GM19351 (cell line): ENCODE measurements around the gene PRR14.
"Not testable (repeated sequence)": the region's sequence is repeated elsewhere in the genome, so short reads cannot be mapped to it uniquely, and the experiment has no call there.

ENCODE experiments used
- ATAC-seq: cut with Tn5 transposase; IDR thresholded peaks from one replicate; pipeline ENCODE4 v1.9.1; 2021; ENCODE audit warnings: mild to moderate bottlenecking, moderate library complexity; ENCODE audit not compliant: unreplicated experiment

The PRR14 gene

GRCh38 chr16:30688701-30689100 lies 37.9 kb downstream of the PRR14 start:
- no peak for ATAC-seq

GRCh38 chr16:30691907-30692306 lies 41.1 kb downstream of the PRR14 start:
- ATAC-seq, result no peak

GRCh38 chr16:30692396-30693064 lies 41.8 kb downstream of the PRR14 start:
- no peak for ATAC-seq

GRCh38 chr16:30694926-30695693 lies 44.4 kb downstream of the PRR14 start:
- no peak for ATAC-seq

- ATAC-seq, result not testable (repeated sequence)
Observed at GRCh38 chr16:30696646-30697045, 45.9 kb downstream of the PRR14 start.

- peak; percentile 87 for ATAC-seq
Observed at GRCh38 chr16:30697264-30698138, 46.7 kb downstream of the PRR14 start.

GRCh38 chr16:30698139-30698815 lies 47.5 kb downstream of the PRR14 start:
- peak; percentile 58 for ATAC-seq

GRCh38 chr16:30698816-30699614 lies 48.3 kb downstream of the PRR14 start, which contains the start of gene SRCAP:
Gene SRCAP (plus strand): TSS chr16:30699171. CDS start chr16:30700825, 1,654 bp downstream.
- peak; percentile 22 for ATAC-seq

- no peak for ATAC-seq
Observed at GRCh38 chr16:30699615-30700099, 48.9 kb downstream of the PRR14 start.

DNA sequence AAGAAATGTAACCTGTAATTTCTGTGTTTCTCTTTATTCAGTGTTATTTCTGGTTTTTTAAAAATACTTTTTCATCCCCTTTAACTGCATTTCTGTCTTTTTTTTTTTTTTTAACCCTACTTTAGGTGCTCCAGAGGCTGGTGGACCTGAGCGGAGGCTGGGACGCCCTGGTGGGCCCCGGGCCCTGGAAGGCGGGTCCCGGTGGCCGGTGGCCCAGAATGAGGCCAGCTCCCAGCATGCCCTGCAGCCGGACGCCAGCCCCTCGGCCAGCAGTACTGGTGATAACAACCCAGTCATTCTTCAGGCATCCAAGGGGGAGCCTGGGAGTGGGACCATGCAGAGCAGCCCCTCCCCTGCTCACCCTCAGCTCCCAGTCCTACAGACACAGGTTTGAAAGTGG lies 49.7 kb downstream of the PRR14 start:
- no peak for ATAC-seq

GRCh38 chr16:30700971-30701370 lies 50.2 kb downstream of the PRR14 start:
- ATAC-seq, result no peak

- ATAC-seq, result not testable (repeated sequence)
Observed at GRCh38 chr16:30703071-30703470, 52.3 kb downstream of the PRR14 start.

DNA sequence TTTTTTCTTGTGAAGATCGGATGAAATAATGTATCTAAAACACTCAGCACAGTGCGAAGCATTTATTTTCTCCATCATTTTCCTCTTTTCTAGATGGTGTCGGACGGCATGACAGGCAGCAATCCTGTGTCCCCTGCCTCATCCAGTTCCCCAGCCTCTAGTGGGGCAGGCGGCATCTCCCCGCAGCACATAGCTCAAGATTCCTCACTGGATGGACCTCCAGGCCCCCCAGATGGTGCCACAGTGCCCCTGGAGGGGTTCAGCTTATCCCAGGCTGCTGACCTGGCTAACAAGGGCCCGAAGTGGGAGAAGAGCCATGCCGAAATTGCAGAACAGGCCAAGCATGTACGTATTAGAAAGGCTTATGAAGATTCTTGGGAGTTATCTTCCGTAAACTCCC lies 53.2 kb downstream of the PRR14 start:
- no peak for ATAC-seq
